HepG2 (cell line): Measurements from ENCODE around the gene C2orf42. TPM values are rescaled to one million over a fixed set of nuclear protein-coding genes. Genes with fewer than 3 reads are reported as not detected.

ENCODE experiments used
- CREB3 ChIP-seq: sonication (generic); formaldehyde crosslinking; IDR thresholded peaks from 2 replicates; pipeline ENCODE4 v1.5.0; 2020; ENCODE audit warnings: missing genetic modification reagents
- HCFC1 ChIP-seq: fragments of 150-350 bp; IDR thresholded peaks from 2 replicates; pipeline ENCODE4 v1.6.1; 2014; ENCODE audit warnings: low read depth, low read length
- KLF12 ChIP-seq: sonication (generic); formaldehyde crosslinking; IDR thresholded peaks from 2 replicates; pipeline ENCODE4 v1.4.0; 2020; ENCODE audit warnings: missing genetic modification reagents, borderline replicate concordance
- LCORL ChIP-seq, 2 experiments: fragments of 450-650 bp in 1 of 2; sonication (generic) in 1 of 2; formaldehyde crosslinking in 1 of 2; IDR thresholded peaks; 2 replicates each; pipeline versions ENCODE4 v1.5.0 to v1.6.1; 2017 to 2020; ENCODE audit warnings: antibody characterized with exemption in 1 of 2, missing genetic modification reagents in 1 of 2
- RXRA ChIP-seq: sonication (generic); formaldehyde crosslinking; IDR thresholded peaks from 2 replicates; pipeline ENCODE4 v1.5.1; 2020; ENCODE audit warnings: missing genetic modification reagents
- THAP11 ChIP-seq: IDR thresholded peaks from 2 replicates; pipeline ENCODE4 v1.6.1; 2016; ENCODE audit warnings: missing biosample characterization, missing genetic modification reagents
- ZMYM3 ChIP-seq: sonication (generic); formaldehyde crosslinking; IDR thresholded peaks from 2 replicates; pipeline ENCODE4 v1.5.1; 2020; ENCODE audit warnings: mild to moderate bottlenecking, missing genetic modification reagents
- ZNF484 ChIP-seq: sonication (generic); formaldehyde crosslinking; IDR thresholded peaks from 2 replicates; pipeline ENCODE4 v1.5.1; 2020; ENCODE audit warnings: mild to moderate bottlenecking, low read depth, missing genetic modification reagents, borderline replicate concordance
- ZNF512B ChIP-seq: sonication (generic); formaldehyde crosslinking; IDR thresholded peaks from 2 replicates; pipeline ENCODE4 v1.5.1; 2020; ENCODE audit warnings: missing genetic modification reagents, mild to moderate bottlenecking, borderline replicate concordance
- ZNF589 ChIP-seq: sonication (generic); formaldehyde crosslinking; conservative IDR thresholded peaks from 2 replicates; pipeline ENCODE4 v1.8.0; 2022; ENCODE audit warnings: mild to moderate bottlenecking, moderate library complexity, missing genetic modification reagents
- ZNF7 ChIP-seq: IDR thresholded peaks from 2 replicates; pipeline ENCODE4 v1.6.1; 2016; ENCODE audit warnings: missing biosample characterization, missing genetic modification reagents
- polyA plus RNA-seq, 8 experiments: library from polyadenylated mRNA; depleted of rRNA in 3 of 8; stranded (reverse) in 7 of 8; unstranded in 1 of 8; fragments of >200 nt; fragmentation: Illumina TruSeq in 4 of 8; extraction: Trizol in 4 of 8; gene quantifications; 2 replicates each; pipeline versions ENCODE4 v1.2.1 to v1.2.3, GENCODE V29; 2011 to 2016; ENCODE audit warnings: low read depth in 4 of 8, missing spikeins in 1 of 8, mixed read lengths in 1 of 8; ENCODE audit not compliant: insufficient read depth in 1 of 8
- total RNA-seq, 5 experiments: library from RNA; depleted of rRNA; stranded (reverse); fragments of >200 nt; fragmentation: Illumina TruSeq; extraction: Trizol; gene quantifications; 2 replicates each; pipeline ENCODE4 v1.2.3, GENCODE V29; 2016; ENCODE audit warnings: low read depth in 1 of 5
- TF ChIP-seq, protein P1 (sequence below): sonication (generic); formaldehyde crosslinking; IDR thresholded peaks from 2 replicates; pipeline ENCODE4 v1.8.1; 2022; ENCODE audit warnings: mild to moderate bottlenecking, missing genetic modification reagents
- TF ChIP-seq, protein P2 (sequence below): IDR thresholded peaks from 2 replicates; pipeline ENCODE4 v1.6.1; 2018; ENCODE audit warnings: missing genetic modification reagents, mild to moderate bottlenecking, missing compliant biosample characterization
- TF ChIP-seq, protein P3 (sequence below): IDR thresholded peaks from 2 replicates; pipeline ENCODE4 v1.6.1; 2016; ENCODE audit warnings: missing compliant biosample characterization, missing genetic modification reagents, borderline replicate concordance
- TF ChIP-seq, protein P4 (sequence below): sonication (generic); formaldehyde crosslinking; IDR thresholded peaks from 2 replicates; pipeline ENCODE4 v1.5.1; 2020; ENCODE audit warnings: missing genetic modification reagents, mild to moderate bottlenecking, borderline replicate concordance

C2orf42 gene
- total and polyA plus RNA-seq, 2 of the 13 experiments (the other 11 are each of a cell fraction or from before 2014, with no cell fraction given) = 9.3 to 9.9 TPM

- TF ChIP-seq ZMYM3 (CRISPR knock-in tag) (peak; percentile 60; the same call in 1 of the 2 replicates), THAP11 (CRISPR knock-in tag) (peak; percentile 91), LCORL (IDR thresholded peaks at IDR 0.05) (no peak), LCORL (CRISPR knock-in tag; IDR thresholded peaks at IDR 0.05) (peak; percentile 96), HCFC1 (peak; percentile 59), KLF12 (CRISPR knock-in tag) (no peak; the same call in 1 of the 2 replicates), CREB3 (no peak), ZNF7 (CRISPR knock-in tag) (no peak), RXRA (peak; percentile 91), ZNF512B (CRISPR knock-in tag) (no peak), ZNF589 (peak; percentile 98), ZNF484 (CRISPR knock-in tag) (no peak)
- TF ChIP-seq, protein P1, sequence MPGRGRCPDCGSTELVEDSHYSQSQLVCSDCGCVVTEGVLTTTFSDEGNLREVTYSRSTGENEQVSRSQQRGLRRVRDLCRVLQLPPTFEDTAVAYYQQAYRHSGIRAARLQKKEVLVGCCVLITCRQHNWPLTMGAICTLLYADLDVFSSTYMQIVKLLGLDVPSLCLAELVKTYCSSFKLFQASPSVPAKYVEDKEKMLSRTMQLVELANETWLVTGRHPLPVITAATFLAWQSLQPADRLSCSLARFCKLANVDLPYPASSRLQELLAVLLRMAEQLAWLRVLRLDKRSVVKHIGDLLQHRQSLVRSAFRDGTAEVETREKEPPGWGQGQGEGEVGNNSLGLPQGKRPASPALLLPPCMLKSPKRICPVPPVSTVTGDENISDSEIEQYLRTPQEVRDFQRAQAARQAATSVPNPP = no peak
- TF ChIP-seq, protein P2, sequence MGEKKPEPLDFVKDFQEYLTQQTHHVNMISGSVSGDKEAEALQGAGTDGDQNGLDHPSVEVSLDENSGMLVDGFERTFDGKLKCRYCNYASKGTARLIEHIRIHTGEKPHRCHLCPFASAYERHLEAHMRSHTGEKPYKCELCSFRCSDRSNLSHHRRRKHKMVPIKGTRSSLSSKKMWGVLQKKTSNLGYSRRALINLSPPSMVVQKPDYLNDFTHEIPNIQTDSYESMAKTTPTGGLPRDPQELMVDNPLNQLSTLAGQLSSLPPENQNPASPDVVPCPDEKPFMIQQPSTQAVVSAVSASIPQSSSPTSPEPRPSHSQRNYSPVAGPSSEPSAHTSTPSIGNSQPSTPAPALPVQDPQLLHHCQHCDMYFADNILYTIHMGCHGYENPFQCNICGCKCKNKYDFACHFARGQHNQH (CRISPR knock-in tag) = peak; percentile 99
- TF ChIP-seq, protein P3, sequence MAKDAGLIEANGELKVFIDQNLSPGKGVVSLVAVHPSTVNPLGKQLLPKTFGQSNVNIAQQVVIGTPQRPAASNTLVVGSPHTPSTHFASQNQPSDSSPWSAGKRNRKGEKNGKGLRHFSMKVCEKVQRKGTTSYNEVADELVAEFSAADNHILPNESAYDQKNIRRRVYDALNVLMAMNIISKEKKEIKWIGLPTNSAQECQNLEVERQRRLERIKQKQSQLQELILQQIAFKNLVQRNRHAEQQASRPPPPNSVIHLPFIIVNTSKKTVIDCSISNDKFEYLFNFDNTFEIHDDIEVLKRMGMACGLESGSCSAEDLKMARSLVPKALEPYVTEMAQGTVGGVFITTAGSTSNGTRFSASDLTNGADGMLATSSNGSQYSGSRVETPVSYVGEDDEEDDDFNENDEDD (CRISPR knock-in tag) = peak; percentile 99
- TF ChIP-seq, protein P4, sequence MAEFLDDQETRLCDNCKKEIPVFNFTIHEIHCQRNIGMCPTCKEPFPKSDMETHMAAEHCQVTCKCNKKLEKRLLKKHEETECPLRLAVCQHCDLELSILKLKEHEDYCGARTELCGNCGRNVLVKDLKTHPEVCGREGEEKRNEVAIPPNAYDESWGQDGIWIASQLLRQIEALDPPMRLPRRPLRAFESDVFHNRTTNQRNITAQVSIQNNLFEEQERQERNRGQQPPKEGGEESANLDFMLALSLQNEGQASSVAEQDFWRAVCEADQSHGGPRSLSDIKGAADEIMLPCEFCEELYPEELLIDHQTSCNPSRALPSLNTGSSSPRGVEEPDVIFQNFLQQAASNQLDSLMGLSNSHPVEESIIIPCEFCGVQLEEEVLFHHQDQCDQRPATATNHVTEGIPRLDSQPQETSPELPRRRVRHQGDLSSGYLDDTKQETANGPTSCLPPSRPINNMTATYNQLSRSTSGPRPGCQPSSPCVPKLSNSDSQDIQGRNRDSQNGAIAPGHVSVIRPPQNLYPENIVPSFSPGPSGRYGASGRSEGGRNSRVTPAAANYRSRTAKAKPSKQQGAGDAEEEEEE = peak; percentile 92; the same call in 1 of the 2 replicates
These were observed 48.1 kb downstream of the C2orf42 start (continued) for GRCh38 chr2:70142590-70143313.
